ENCODE data around the gene EFS.

The EFS gene

DNA sequence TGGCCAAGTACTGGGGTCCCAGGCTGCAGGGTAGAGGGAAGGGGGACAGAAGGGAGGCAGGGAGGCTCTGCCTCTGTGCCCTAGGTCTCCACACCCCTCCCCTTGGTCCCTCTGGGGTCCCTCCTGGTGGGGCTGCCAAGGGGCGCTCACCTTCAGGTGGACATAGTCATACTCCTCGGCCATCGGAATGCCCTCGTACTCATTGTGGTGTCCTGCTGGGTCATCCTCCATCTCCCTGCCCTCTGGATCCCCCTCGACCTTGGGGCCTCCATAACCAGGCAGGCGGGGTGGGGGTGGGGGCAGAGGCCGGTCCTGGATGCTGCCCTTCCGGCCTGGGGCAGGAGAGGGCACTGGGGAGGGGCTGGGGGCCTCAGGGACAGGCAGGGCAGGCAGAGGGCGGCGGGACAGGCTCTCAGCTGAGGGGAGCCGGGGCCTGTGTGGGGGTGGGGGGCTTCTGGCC lies 5.8 kb downstream of the EFS start:
- no peak for DNase-seq (ENCODE audit: low spot score)

DNA sequence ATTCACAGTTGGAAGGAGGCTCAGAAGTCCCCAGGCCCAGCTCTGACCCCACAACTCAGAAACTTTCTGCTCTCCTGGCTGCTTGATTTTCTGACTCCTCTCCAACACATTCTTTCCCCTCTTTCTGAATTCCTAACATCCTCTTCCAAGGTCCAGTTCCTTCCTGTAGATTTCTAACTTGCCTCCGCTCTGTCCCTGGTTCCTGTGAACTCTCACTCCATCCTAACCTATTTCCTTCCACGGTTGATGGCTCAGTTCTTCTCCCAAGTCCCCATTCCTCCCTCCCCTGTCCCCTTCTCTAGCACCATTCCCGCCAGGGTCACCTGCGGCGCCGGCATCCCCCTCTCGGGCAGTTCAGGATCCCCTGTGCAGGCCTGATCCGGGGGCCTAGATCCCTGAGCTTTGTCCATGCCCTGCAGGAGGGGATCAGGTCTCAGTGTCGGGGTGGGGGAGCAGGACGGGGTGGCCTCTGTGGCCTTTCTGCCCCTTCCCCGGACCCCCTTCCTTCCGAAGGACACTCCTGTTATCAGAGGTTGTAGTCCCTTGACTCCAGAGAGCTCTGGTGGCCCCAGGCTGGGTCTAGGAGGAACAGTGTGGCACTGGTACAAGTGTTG lies 6.3 kb downstream of the EFS start:
- no peak for DNase-seq (ENCODE audit: low spot score)

DNA sequence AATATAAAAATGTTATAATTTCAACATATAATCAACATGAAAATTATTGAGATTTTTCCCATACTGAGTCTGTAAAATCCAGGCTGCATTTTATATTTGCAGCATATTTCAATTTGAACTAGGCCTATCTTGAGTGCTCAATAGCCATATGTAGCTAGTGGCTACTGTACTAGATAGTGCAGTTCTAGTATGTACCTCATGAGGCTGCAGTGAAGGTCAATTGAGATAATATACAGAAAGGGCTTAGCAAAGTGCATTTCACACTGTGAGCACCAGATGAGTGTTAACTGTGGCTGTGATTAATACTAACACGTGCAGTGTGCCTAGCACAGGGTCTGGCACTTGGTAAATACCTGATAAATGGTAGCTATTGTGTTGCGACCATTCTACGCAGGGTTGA lies 6.9 kb downstream of the EFS start:
- DNase-seq (ENCODE audit: low spot score) = no peak

DNA sequence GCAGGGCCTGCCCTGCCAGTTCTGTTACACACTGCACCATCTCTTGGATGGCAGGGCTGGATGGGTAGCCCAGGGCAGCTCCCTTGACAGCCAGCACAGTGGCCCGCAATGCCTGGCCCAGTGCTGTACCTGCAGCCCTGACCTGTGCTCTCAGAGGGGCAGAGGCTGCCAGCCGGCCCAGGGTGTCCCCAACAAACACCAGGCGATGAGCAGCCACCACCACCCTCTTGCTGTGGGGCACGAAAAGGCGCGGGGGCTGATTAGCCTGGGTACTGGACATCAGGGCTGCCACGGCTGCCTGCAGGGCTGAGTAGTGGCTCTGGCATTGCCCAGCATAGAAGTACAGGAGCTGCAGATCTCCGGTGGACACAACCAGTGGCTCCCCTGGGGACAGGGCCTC lies 7.7 kb downstream of the EFS start:
- no peak for DNase-seq (ENCODE audit: low spot score)

DNA sequence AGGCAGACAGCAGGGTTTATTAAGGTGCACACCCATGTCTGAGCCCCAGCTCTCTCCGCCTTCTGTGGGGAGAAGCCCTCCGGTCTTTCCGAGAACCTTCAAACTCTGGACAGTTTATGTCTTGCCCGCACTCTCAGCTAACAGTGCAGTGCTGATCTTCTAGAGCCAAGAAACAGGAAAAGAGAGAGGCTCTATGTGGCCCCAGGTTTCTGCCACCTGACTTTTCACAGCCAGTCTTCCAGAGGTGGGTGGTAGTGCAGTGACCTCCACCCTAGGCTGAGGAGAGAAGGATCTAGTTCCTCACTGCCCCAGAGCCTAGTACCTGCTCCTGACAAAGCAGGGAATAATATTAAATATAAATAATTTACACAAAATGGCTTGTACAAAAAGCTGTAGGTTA lies 8.3 kb downstream of the EFS start:
- no peak for DNase-seq (ENCODE audit: low spot score)

DNA sequence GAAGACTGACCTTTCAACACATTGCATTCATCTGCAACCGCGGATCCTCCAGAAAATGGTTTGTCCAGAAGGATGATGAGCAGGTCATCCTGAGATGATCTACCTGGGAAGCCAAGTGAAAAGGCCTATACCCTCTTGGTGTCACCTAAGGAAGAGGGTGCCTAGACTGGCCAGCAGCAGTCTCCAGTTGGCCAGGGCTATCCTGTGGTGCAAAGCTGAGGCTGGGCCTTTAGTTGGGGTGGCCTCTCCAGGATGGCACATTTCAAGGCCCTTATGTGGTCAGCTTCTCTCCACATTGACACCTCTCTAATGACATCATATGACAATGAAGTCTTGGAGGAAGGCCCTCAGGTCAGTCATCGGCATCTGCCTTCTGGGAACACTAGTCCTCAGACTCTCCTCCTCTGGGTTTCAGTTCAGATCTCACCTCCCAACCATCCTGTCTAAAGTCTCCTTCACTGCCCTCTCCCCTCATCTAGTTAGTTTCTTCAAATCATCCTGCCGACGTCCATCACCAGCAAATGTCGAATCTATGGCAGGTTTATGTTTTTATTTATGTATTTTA lies 9.0 kb downstream of the EFS start:
- DNase-seq (ENCODE audit: low spot score) = no peak

DNA sequence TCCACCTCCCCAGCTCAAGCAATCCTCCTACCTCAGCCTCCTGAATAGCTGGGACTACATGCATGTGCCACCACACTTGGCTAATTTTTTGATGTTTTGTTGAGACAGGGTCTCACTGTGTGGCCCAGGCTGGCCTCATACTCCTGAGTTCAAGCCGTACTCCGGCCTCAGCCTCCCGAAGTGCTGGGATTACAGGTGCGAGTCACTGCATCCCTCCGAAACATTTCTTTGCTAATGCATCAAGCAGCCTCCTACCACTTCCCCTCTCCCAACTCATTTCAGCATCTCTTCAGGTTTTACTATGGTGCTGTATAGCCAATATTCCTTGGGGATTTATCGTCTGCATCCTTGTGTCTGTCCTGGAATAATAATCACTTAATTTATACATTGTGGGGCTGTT lies 10.0 kb downstream of the EFS start:
- no peak for DNase-seq (ENCODE audit: low spot score)

DNA sequence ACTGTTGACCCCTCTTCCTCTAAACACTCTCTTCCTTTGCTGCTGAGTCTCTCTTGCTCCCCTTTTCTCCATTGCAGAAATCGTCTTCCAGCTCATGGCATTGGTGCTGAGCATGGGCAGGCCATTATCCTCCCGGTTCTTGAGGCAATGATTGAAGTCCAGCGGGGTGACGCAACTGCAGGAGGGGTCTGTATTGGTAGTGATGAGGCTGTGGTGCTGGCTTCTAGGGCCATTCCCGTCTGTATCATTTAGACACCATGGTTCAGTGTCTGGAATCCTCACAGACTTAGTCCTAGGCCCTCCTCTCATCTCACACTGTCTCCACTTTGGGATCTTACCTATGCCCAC lies 11.6 kb downstream of the EFS start:
- no peak for DNase-seq (ENCODE audit: low spot score)

DNA sequence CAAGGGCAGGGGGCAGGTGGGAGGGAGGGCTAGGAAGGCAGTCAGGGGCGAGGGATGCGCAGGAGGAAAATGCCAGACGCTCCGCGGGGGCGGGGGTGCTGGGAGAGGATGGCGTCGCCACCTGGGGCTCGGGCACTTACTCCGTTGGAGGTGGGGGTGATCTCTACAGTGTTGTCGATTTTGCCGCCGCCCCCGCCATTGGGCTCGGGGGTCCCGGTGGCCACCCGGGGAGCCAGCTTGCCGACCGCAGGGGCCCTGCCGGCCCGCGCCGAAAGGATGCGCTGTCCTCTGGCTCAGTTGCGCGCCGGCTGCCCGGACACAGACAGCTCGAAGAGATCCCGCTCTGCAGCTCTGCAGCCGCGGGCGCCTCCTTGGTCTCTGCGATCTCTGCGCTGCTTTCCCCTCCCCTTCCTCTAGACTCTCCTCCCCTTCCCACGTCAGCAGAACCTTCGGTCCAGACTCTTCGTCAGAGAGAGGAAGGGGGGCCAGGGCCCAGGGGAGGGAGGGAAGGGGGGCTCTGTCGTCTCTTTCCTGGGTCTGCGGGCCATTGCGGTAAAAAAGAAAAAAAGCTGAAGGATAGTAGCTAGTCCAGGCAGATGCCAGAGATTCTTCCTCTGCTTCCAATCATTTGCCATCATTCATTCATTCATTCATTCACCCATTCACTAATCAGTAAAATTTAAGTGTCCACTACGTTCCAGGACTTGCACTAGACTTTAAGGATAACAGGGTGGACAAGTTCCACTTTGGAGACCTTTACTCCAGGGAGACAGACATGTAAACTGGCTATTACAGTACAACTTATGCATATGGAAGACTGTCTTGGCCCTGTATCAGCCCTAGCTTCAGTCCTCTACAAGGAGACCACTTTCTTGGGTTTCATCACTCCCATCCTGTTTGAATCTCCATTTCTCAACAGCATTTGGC lies 12.2 kb downstream of the EFS start, which contains the start of gene SLC22A17:
Gene SLC22A17, minus strand, starts transcription at position 382 of the 927 bp plus-strand sequence.
- DNase-seq (ENCODE audit: low spot score) = no peak

DNA sequence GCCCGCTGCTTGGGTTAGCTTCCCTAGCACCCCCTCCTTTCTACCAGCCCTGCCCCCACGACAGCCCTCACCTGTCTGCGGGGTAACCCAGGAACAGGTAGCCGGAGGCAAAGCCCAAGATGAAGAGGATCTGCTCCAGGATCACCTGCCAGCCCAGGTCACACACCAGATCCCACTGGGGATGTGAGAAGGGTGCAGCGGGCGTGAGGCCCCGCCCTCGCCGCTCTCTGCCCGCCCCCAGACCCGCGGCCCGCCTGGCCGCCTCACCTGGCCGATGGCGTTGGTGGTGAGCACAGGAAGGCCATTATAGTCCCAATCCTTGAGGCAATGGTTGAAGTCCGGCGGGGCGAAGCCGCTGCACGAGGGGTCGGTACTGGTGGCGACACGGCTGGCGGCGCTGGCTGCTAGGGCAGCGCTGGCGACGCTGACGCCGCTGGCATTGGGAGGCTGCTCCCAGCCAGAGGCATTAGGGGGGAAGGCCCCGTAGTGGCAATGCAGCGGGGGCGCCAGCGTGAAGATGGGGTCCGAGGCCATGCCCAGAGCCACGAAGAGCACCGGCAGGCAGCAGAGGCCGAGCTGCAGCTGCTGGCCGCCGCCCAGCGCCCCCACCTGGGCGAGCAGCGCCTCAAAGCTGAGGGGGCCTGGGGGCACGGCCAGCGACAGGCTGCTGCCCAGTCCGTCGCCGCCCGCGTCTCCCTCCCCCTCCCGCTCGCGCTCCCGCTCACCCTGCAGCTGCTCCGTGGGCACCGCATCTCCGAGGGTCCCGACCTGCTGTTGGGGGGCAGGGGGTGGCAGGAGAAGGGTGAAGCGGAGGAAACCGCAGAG lies 13.1 kb downstream of the EFS start:
- DNase-seq (ENCODE audit: low spot score) = no peak

DNA sequence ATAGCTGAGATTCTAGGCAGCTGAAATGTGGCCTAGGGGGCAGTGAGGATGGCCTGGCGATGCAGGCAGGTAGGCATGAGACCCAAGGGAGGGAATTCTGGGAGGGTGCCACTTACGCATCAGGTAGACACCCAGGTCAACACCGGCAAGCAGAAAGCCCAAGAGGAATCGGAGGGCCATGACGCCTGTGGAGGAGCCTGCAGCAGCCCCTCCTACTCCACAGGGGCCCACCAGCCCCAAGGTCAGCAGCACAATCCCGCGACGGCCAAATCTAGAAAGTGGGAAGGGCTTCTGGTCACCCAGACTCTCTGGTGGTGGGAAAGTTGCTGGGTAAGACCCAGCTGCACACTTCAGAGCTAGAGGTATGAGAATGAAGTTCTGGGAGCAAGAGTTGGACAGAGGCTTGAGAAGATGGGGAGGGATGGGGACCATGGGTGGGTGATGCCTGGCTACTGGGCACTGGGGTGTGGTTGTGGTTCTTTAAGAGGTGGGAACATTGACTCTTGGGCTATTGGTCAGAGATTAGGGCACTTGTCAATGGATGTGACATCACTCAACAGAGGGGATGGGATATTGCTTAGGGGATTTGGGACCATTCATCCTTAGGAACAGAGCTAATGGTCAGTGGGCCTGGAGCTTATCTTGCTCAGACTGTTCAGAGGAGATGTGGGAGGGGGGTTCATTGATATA lies 15.7 kb downstream of the EFS start:
- no peak for DNase-seq (ENCODE audit: low spot score)

DNA sequence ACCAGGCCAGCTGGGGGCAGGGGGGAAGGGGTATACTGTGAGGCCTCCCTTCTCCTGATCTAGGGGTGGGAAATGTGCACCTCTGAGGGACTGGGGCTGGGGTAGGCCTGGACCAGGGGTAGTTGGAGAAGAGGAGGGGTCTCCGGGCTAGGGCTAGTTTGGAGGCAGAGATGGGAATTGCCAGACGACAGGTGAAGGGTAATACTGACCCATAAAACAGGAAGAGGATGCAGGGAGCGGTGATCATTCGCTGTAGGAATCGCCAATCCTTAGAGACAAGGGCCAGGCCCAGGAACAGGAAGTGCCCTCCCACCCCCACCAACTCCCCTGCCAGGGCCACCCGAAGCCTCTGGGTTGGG lies 16.7 kb downstream of the EFS start:
- no peak for DNase-seq (ENCODE audit: low spot score)

DNA sequence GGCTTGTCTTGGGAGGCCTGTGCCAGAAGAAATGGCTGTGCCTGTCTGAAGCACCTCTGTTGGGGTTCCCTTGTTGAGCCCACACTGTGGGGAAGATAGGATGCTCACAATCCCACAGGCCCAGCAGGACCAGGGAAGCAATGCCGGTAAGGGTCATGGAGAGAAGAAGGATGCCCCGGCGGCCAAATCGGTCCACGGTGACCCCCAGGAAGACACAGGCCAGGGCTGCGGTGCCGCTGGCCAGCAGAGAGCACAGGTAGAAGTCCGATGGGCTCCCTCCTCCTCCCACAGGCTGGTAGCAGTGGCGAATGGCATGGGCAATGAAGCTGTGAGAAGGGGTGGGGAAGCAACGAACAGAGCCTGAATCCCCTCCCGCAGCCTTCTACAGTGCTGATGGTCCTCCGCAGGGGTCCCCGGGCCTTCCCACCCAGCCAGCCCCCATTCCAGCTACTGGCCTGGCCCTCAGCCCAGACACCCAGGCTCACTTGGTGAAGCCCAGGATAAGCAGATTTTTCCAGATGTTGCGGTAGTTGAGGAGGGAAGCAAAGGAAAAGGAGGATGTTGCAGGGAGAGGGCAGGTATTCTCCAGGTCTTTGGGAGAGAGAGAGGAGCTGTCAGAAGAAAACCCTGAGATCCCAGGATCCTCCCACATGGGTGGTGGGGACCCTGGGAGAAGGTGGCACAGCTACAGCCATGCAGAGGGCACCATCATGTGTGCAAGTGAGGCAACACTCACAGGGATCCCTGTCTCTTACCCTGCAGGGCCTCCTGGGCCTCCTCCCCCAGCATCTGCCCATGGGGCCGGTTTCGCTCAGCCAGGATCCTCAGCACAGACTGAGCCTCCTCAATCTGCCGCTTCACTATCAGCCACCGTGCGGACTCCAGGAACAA lies 17.3 kb downstream of the EFS start:
- DNase-seq (ENCODE audit: low spot score) = no peak

DNA sequence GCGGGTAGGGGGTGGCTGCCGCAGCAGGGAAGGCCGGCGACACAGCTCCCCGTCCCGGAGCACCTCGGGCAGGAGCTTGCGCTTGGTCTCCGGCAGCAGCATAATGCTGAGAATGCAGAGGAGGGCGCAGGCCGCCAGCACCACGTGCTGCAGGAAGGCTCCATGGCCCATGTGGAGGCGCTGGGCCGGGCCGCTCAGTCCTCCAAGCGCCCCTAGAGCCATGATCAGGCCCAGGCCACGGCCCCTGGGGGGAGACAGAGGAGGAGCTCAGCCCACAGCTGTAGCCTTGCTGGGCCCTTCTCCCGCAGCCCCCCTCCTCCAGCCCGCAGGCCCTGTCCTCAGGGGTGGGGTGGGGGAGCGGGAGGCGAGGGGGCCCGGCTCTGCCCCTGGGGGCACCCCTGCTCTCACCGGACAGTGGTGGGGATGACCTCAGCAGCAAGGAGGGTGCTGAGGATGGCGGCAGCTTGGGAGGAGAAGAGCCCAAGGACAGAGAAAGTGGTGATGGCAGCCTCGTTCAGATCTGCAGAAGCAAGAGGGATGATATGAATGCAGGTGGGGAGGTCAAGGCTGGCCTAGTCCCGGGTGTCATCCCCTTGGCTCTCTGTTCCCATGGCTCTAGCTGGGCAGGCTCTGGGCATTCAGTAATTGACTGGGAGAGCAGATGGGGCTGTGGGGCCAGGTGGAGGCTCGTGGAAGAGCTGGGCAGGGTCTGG lies 18.1 kb downstream of the EFS start:
- no peak for DNase-seq (ENCODE audit: low spot score)

DNA sequence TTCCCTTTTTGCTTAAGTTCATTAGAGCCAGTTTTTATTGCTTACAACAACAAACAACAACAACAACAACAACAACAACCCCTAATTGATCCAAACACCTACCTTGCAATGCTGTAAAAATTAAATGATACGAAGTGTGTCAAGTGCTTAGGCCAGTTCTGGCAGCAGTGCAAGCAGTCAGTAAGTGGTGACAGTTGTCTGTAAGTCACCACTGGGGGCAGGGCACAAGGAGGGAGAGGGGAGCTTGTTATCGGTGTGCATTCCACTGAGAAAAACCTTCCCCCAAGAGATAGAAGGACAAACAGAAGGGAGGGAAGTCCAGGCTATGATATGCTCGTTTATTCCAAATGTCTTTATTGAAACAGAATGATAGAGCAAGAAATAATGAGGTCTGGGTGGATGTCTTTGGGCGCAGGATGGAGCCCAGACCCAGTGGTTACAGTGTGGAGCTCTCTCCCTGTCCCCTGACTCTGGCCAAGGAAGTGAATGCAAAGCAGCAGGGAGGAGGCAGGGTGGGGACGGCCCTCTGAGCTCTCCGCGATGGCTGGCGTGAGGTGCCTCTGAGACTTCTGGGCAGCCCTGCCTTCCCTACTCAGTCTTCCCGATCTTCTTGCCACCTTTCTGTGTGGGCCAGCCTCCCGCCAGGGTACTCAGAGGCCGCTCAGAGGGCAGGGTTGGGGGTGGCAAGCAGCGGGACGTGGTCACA lies 18.8 kb downstream of the EFS start:
- DNase-seq (ENCODE audit: low spot score) = no peak

DNA sequence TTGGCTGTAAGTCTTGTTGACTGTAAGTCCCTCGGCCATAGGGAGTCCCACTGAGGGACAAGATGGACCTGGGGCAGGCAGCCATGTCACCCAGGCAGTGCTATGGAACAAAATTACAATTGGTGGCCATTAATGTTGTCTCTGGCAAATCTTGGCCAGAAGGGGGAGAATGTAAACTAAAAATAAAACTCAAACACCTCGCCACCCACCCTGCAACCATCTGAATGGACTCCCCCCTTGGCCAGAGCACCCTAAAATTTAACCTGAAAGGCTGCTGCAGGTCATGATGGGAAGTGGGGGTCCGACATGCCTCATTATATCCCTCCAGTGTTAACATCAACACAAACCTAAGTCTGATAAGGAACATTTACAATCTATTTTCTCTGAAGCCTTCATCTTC lies 20.5 kb downstream of the EFS start:
- no peak for DNase-seq (ENCODE audit: low spot score)

DNA sequence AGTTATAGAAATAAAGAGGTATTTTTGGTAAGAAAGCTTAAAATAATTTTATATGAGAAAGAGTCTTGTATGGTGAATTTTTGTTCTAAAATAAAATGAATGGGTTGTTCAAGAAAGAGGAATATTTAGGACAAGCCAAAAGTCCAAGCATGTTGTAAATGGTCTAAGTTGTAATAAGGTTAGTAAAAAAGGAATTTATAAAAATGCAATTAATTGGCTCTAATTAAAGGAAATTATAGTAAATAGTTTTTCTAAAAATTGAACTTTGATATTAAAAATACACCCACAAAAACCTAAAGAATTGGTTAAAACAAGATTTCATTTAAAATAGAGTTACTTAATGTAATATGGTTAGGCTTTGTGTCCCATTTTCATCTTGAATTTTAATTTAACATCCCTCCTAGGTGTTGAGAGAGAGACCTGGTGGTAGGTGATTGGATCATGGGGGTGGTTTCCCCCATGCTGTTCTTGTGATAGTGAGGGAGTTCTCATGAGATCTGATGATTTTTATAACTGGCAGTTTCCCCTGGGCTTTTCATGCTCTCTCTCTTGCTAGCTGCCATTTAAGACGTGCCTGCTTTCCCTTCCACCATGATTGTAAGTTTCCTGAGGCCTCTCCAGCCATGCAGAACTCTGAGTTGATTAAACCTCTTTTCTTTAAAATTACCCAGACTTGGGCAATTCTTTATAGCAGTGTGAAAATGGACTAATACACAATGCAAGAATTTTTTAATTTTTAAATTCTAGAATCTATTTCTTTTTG lies 25.3 kb downstream of the EFS start:
- no peak for DNase-seq (ENCODE audit: low spot score)

DNA sequence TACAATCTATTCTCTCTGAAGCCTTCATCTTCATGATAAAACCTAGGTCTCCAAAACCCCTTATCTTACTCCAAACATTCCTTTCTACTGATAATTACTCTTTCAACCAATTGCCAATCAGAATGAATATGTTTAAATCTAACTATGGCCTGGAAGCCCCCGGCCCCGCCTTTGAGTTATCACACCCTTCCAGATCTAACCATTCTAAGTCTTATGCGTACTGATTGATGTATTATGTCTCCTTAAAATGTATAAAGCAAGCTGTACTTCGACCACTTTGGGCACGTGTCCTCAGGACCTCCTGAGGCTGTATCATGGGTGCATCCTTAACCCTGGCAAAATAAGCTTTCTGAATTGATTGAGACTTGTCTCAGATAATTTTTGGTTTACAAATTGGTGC lies 29.3 kb downstream of the EFS start:
- DNase-seq (ENCODE audit: low spot score) = no peak

Measured in hematopoietic multipotent progenitor cell treated with erythropoietin and hydrocortisone succinate and interleukin-3 and kit ligand, for 17 days (in vitro differentiated cells).